ENCODE data around the gene ZSWIM5.

- TF ChIP-seq CTCF (IDR thresholded peaks at IDR 0.05; ENCODE audit: low read length) (no peak), EZH2phosphoT487 (IDR thresholded peaks at IDR 0.05; ENCODE audit: low read length) (no peak), EZH2 (optimal IDR thresholded peaks at IDR 0.05; ENCODE audit: low read depth, low read length) (no peak)
These were observed 10.5 kb upstream of the ZSWIM5 start for GRCh38 chr1:45216861-45217260.
